Hematopoietic multipotent progenitor cell treated with erythropoietin and hydrocortisone succinate and interleukin-3 and kit ligand, for 8 days (in vitro differentiated cells): Measurements from ENCODE around the gene ADM.
A peak's percentile ranks its signal among the peaks of the same experiment; 100 is the strongest.

Experiments used
- DNase-seq: peaks from one replicate; pipeline ENCODE4 v3.0.0-alpha.2; 2015

ADM gene

GRCh38 chr11:10310301-10310841 is 5.5 kb downstream of the ADM start:
- no peak for DNase-seq

- DNase-seq: no peak
Measured at GRCh38 chr11:10311802-10312201, 6.9 kb downstream of the ADM start.

- peak; percentile 29 for DNase-seq
Measured at GRCh38 chr11:10314199-10315072, 9.6 kb downstream of the ADM start.

DNA sequence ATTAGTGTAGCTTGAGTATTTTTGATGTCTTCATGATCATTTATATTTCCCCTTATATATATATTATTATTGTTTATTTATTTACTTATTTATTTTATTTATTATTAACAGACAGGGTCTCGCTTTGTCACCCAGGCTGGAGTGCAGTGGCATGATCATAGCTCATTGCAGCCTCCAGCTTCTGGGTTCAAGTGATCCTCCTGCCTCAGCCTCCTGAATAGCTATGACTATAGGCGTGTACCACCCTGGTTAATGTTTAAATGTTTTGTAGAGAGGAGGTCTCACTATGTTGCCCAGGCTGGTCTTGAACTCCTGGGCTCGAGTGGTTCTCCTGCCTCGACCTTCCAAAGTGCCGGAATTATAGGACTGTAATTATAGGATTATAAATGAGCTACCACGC is 10.2 kb downstream of the ADM start:
- no peak for DNase-seq

GRCh38 chr11:10317151-10317755 is 12.4 kb downstream of the ADM start:
- no peak for DNase-seq

- DNase-seq: peak; percentile 74
Measured at GRCh38 chr11:10317776-10318526, 13.1 kb downstream of the ADM start.

DNA sequence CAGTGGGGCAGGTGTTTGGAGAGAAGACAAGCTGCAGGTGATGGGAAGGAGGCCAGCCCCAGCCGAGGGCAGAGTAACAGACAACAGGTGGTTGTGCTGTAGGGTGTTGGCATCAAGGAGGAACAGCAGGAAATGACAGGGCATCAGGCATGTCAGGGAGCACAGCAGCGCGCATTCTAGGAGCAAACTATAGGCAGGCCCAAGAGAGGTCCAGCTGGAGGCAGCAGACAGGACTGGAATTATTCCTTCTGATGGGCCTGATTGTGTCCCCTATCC is 13.6 kb downstream of the ADM start:
- no peak for DNase-seq

- peak; percentile 82 for DNase-seq
Measured at GRCh38 chr11:10319702-10320558, 15.1 kb downstream of the ADM start.

DNA sequence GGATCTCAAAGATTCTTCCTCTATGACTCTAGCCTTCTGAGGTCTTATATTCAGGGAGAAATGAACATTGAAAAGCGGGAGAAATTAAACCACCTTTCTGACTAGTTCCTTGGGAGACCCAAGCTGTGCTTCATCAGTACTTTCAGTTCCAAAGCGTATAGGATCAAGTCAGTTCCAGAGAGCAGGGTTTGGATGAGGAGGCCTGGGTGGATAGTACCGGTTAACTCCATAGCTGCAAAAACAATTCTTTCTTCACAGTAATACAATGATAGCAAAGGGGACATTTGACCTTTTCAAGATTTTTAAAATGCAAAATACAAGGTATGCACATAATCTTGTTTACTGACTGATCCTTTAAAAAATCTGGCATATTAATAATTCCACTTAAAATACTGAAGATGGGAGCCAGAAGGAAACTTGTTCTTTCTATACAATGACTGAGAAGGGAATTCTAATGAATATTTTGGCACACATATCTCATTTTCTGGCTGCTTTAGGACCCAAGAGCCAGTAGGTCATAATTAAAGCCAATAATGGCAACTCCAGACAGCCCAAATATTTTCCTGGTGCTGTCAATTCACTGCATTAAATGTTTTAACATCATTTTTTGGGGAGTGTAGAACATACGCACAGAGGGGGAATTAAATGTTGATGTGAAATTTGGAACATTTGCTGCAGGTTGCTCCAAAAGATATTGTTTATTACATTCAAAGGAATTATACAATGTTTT is 16.0 kb downstream of the ADM start:
- DNase-seq: no peak

GRCh38 chr11:10322401-10322800 is 17.5 kb downstream of the ADM start:
- no peak for DNase-seq

GRCh38 chr11:10322830-10323792 is 18.2 kb downstream of the ADM start:
- peak; percentile 86 for DNase-seq

DNA sequence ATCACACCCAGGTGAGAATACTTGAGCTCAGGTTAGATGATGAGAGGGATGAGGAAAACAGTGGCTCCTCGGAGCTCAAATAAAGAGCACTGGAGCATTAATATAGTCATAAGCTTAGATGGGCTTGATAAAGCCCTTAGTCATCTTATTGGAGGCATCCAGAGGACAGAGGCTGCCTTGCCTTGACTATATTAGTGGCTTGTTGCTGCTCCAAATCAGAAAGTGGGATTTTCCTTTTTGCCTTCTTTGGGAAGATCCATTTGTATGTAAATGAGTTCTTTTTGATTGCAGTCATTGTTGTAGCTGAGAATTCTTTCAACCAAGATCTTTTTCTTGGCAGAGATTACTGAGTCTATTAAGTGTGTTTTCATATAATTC is 18.9 kb downstream of the ADM start:
- DNase-seq: no peak

DNA sequence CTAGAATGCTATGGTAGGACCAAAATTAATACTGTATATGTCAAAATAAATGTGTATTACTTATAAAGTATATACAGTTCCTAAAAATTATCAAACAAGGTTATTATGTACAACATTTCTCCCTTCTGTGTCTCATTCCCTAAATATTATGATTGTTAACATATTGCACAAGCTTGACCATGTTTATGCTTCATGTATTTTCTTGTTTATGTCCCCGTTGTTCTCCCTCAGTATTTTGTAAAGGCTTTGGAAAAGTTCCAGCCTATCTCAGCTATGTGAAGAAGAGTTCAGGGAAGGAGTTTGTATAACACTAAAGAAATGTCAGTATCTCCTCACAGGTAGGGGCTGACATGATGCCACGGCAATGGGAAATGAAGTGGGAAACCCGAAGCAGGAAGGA is 19.6 kb downstream of the ADM start:
- DNase-seq: no peak

DNA sequence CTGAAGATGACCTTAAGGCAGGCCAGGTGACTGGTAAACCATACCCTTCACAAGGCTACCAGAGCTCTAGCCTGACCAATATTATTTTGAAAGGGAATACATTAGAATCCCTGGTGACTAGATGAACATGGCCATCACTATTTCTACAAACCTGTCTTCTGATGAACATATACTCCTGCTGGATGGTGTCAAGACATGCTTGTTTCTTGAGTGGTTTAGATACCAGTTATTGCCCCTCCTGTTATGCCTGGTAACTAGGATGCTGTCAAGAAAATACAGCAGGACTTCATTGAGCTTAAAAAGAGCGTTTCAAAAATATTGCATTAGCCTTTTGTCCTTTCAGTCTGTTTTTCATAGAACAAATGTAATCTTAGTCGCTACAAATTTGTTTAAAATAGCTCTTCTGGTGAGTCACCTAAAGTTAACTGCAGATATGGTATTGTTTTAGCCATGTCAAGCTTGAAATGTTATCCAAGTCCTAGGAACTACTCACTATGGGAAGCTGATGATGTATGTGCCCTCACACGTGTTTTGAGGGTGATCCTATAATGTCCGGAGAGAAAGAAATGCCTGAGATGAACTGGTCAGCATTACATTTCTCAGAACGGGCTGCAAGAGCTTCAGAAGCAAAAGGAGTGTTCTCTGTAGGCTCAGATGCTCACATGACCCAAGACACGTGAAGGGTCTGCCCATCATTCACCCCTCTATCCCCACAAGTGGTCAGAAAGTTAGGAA is 20.6 kb downstream of the ADM start:
- no peak for DNase-seq

DNA sequence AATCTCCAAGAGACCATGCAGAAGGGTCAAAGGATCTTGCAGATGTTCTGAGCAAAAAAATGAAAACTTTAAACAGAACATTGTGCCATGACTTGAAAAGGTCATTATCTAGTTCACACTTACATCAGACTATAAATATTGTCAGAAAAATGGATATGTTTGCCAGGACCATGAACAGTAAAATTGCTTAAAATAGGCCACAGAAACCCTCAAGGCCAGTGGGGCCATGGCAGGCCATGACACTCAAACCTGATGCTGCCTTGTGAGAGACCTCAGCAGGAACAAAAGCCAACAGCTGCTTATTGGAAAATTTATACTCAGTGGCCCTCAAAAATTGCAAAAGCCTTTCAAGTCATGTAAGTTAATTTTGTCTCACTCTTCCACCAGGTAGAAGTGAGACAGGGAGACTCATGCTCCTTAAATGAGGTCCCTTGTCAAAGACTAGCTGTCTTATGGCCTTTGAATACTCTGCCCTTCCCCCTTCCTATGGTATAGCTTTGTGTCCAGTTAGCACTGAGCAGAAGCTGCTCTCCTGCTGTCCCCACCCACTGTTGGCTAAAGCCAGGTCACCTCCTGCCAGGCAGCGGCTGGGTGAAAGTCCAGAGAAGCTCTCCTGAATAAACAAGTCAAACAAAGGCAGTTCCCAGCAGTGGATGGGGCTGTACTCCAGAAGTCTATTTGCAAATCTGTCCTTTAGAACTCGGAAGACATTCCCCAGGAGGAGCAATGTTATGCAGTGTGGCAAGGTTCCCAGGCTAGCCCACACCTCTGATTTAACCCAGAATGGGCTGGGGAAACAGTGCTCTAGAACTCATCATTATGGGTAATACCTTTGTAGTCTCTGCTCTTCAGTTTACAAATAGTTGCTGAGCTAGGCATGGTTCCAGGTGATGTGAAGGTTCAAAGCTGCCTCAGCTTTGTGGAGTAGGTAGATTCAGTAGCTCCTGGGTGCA is 21.4 kb downstream of the ADM start:
- no peak for DNase-seq

- peak; percentile 50 for DNase-seq
Measured at GRCh38 chr11:10327254-10327653, 22.4 kb downstream of the ADM start.

GRCh38 chr11:10328314-10329098 is 23.6 kb downstream of the ADM start:
- DNase-seq: no peak

- no peak for DNase-seq
Measured at GRCh38 chr11:10329356-10329755, 24.5 kb downstream of the ADM start.
